GM12878 (cell line): ENCODE measurements around the gene SMG6. TPM values are rescaled to one million over a fixed set of nuclear protein-coding genes. Genes with fewer than 3 reads are reported as not detected.
A peak's percentile ranks its signal among the peaks of the same experiment; 100 is the strongest.

Source experiments
- CHD2 ChIP-seq: IDR thresholded peaks from 2 replicates; pipeline ENCODE4 v1.6.1; 2011; ENCODE audit warnings: low read depth, low read length, improper control_type of control experiment, borderline replicate concordance
- EED ChIP-seq: sonication (generic); IDR thresholded peaks from 2 replicates; pipeline ENCODE4 v1.6.1; 2016; ENCODE audit warnings: antibody characterized with exemption, low read depth
- EZH2 ChIP-seq: IDR thresholded peaks from 2 replicates; pipeline ENCODE4 v1.6.1; 2012; ENCODE audit warnings: low read depth, mild to moderate bottlenecking, control low read depth, inconsistent platforms, low read length, borderline replicate concordance; ENCODE audit not compliant: control insufficient read depth
- HDGF ChIP-seq: fragments of 450-650 bp; IDR thresholded peaks from 2 replicates; pipeline ENCODE4 v1.6.1; 2016; ENCODE audit warnings: antibody characterized with exemption
- IKZF2 ChIP-seq, 2 experiments: fragments of 450-650 bp; IDR thresholded peaks; 2 replicates each; pipeline ENCODE4 v1.6.1; 2017; ENCODE audit warnings: mild to moderate bottlenecking in 2 of 2, moderate library complexity in 2 of 2
- NFXL1 ChIP-seq: fragments of 450-650 bp; IDR thresholded peaks from 2 replicates; pipeline ENCODE4 v1.6.1; 2017; ENCODE audit warnings: antibody characterized with exemption, mild to moderate bottlenecking, borderline replicate concordance
- RBBP5 ChIP-seq: fragments of 200-600 bp; sonication (generic); conservative IDR thresholded peaks from 2 replicates; pipeline ENCODE4 v1.6.1; 2016
- SP1 ChIP-seq: IDR thresholded peaks from one replicate; pipeline ENCODE4 v1.6.1; 2011; ENCODE audit warnings: low read depth, low read length
- SPI1 ChIP-seq: IDR thresholded peaks from 2 replicates; pipeline ENCODE4 v1.6.1; 2011; ENCODE audit warnings: low read depth, mild to moderate bottlenecking, low read length, moderate library complexity, borderline replicate concordance; ENCODE audit not compliant: insufficient read depth
- SREBF2 ChIP-seq: IDR thresholded peaks from 2 replicates; pipeline ENCODE4 v1.6.1; 2012; ENCODE audit warnings: mild to moderate bottlenecking, low read length
- STAT3 ChIP-seq: IDR thresholded peaks from 2 replicates; pipeline ENCODE4 v1.6.1; 2011; ENCODE audit warnings: low read depth, low read length, improper control_type of control experiment
- ZNF217 ChIP-seq: fragments of 450-650 bp; IDR thresholded peaks from 2 replicates; pipeline ENCODE4 v1.6.1; 2017; ENCODE audit warnings: antibody characterized with exemption, mild to moderate bottlenecking
- polyA plus RNA-seq, 11 experiments: library from polyadenylated mRNA; depleted of rRNA in 4 of 11; unstranded in 6 of 11; stranded (reverse) in 5 of 11; fragments of >200 nt; fragmentation: Nextera tagmentation in 4 of 11; fragmentation: Illumina TruSeq in 1 of 11; extraction: Ambion mirVana in 4 of 11; extraction: Trizol in 1 of 11; gene quantifications; 1 replicate in 1 of 11; 2 replicates in 10 of 11; pipeline versions ENCODE4 v1.2.1 to v1.2.3, GENCODE V29; 2011 to 2016; ENCODE audit warnings: inconsistent platforms in 2 of 11, missing spikeins in 2 of 11, low read depth in 1 of 11
- total RNA-seq, 4 experiments: library from RNA; depleted of rRNA in 3 of 4; stranded (reverse); fragments of >200 nt in 3 of 4; fragmentation: Illumina TruSeq in 1 of 4; extraction: Trizol in 1 of 4; gene quantifications; 2 replicates each; pipeline versions ENCODE4 v1.2.1 to v1.2.3, GENCODE V29; 2013 to 2021
- TF ChIP-seq, protein P1 (sequence below): fragments of 450-650 bp; IDR thresholded peaks from 2 replicates; pipeline ENCODE4 v1.6.1; 2017; ENCODE audit warnings: antibody characterized with exemption, mild to moderate bottlenecking, moderate library complexity
- TF ChIP-seq, protein P2 (sequence below): fragments of 450-650 bp; IDR thresholded peaks from 2 replicates; pipeline ENCODE4 v1.6.1; 2017; ENCODE audit warnings: borderline replicate concordance
- TF ChIP-seq, protein P3 (sequence below): IDR thresholded peaks from 2 replicates; pipeline ENCODE4 v1.6.1; 2011; ENCODE audit warnings: low read depth, low read length, improper control_type of control experiment, borderline replicate concordance
- TF ChIP-seq, protein P4 (sequence below), 3 experiments: IDR thresholded peaks in 2 of 3; conservative IDR thresholded peaks in 1 of 3; 2 replicates each; pipeline ENCODE4 v1.5.1; 2011; ENCODE audit warnings: low read depth in 3 of 3, low read length in 3 of 3, mild to moderate bottlenecking in 3 of 3, control low read depth in 2 of 3, moderate library complexity in 2 of 3, inconsistent platforms in 1 of 3, mixed read lengths in 1 of 3; ENCODE audit not compliant: control insufficient read depth in 2 of 3, insufficient read depth in 1 of 3; ENCODE audit errors: extremely low read depth in 1 of 3
- TF ChIP-seq, protein P5 (sequence below): fragments of 450-650 bp; IDR thresholded peaks from 2 replicates; pipeline ENCODE4 v1.6.1; 2016; ENCODE audit warnings: mild to moderate bottlenecking

The SMG6 gene
- total and polyA plus RNA-seq, 10 of the 15 experiments (the other 5 are each of a cell fraction or from before 2014, with no cell fraction given): 0.58 to 28.7 (median 15.7) TPM

DNA sequence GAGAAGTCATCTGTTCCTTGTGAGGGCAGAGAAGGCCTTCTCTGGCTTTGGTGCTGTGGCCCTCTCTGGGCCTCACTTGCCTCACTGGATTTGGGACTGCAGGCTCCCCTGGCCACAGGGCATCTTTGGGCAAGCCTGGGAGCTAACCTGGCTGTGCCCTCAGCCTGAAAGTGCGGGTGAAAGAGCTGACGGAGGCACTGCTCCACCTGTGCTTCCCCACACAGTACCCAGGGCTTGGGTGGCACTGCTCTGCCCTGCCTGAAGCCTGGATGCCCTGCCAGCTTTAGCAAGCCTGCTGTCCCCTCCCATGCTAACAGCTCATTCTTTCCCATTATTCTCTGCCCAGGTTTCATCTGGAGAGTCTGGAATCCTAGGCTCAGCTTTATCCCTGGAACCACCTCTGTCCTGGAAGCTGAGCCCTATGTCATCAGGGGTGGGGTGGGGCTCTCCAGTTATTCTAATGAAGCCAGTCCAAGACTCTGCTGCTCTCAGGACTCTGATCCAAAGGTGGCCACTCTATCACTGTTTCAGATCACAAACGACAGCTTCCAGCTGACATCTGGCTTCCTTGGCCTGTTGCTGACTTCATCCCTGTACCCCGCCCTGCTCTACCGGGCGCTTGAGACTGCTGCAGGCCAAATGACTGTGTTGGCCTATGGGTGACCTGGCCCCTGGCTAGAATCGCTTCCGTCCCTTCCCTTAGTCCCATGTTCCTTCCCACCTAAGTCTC, 219.4 kb downstream of the SMG6 start (continued):
- TF ChIP-seq, protein P1, sequence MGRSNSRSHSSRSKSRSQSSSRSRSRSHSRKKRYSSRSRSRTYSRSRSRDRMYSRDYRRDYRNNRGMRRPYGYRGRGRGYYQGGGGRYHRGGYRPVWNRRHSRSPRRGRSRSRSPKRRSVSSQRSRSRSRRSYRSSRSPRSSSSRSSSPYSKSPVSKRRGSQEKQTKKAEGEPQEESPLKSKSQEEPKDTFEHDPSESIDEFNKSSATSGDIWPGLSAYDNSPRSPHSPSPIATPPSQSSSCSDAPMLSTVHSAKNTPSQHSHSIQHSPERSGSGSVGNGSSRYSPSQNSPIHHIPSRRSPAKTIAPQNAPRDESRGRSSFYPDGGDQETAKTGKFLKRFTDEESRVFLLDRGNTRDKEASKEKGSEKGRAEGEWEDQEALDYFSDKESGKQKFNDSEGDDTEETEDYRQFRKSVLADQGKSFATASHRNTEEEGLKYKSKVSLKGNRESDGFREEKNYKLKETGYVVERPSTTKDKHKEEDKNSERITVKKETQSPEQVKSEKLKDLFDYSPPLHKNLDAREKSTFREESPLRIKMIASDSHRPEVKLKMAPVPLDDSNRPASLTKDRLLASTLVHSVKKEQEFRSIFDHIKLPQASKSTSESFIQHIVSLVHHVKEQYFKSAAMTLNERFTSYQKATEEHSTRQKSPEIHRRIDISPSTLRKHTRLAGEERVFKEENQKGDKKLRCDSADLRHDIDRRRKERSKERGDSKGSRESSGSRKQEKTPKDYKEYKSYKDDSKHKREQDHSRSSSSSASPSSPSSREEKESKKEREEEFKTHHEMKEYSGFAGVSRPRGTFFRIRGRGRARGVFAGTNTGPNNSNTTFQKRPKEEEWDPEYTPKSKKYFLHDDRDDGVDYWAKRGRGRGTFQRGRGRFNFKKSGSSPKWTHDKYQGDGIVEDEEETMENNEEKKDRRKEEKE: no peak
- TF ChIP-seq, protein P2, sequence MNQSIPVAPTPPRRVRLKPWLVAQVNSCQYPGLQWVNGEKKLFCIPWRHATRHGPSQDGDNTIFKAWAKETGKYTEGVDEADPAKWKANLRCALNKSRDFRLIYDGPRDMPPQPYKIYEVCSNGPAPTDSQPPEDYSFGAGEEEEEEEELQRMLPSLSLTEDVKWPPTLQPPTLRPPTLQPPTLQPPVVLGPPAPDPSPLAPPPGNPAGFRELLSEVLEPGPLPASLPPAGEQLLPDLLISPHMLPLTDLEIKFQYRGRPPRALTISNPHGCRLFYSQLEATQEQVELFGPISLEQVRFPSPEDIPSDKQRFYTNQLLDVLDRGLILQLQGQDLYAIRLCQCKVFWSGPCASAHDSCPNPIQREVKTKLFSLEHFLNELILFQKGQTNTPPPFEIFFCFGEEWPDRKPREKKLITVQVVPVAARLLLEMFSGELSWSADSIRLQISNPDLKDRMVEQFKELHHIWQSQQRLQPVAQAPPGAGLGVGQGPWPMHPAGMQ: no peak
- TF ChIP-seq SPI1 (no peak), STAT3 (0 out of 2 replicates have a peak, but pooled peaks have one; percentile 8), ZNF217 (no peak), EZH2 (no peak), EED (0 out of 2 replicates have a peak, but pooled peaks have one; percentile 2), CHD2 (no peak), SREBF2 (no peak), RBBP5 (no peak), IKZF2 (IDR thresholded peaks at IDR 0.05) (0 out of 4 replicates have a peak, but pooled peaks of 1 of the 2 experiments have one; percentile 3), HDGF (peak; percentile 17; the same call in 1 of the 2 replicates), SP1 (no peak), NFXL1 (no peak)
- TF ChIP-seq, protein P3, sequence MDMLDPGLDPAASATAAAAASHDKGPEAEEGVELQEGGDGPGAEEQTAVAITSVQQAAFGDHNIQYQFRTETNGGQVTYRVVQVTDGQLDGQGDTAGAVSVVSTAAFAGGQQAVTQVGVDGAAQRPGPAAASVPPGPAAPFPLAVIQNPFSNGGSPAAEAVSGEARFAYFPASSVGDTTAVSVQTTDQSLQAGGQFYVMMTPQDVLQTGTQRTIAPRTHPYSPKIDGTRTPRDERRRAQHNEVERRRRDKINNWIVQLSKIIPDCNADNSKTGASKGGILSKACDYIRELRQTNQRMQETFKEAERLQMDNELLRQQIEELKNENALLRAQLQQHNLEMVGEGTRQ: no peak
- TF ChIP-seq, protein P4, sequence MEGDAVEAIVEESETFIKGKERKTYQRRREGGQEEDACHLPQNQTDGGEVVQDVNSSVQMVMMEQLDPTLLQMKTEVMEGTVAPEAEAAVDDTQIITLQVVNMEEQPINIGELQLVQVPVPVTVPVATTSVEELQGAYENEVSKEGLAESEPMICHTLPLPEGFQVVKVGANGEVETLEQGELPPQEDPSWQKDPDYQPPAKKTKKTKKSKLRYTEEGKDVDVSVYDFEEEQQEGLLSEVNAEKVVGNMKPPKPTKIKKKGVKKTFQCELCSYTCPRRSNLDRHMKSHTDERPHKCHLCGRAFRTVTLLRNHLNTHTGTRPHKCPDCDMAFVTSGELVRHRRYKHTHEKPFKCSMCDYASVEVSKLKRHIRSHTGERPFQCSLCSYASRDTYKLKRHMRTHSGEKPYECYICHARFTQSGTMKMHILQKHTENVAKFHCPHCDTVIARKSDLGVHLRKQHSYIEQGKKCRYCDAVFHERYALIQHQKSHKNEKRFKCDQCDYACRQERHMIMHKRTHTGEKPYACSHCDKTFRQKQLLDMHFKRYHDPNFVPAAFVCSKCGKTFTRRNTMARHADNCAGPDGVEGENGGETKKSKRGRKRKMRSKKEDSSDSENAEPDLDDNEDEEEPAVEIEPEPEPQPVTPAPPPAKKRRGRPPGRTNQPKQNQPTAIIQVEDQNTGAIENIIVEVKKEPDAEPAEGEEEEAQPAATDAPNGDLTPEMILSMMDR (IDR thresholded peaks at IDR 0.05 in 2 of 3, conservative IDR thresholded peaks at IDR 0.05 in 1 of 3; ENCODE audit: control insufficient read depth in 2 of 3, extremely low read depth in 1 of 3, insufficient read depth in 1 of 3, low read depth in 3 of 3, low read length in 3 of 3): no peak
- TF ChIP-seq, protein P5, sequence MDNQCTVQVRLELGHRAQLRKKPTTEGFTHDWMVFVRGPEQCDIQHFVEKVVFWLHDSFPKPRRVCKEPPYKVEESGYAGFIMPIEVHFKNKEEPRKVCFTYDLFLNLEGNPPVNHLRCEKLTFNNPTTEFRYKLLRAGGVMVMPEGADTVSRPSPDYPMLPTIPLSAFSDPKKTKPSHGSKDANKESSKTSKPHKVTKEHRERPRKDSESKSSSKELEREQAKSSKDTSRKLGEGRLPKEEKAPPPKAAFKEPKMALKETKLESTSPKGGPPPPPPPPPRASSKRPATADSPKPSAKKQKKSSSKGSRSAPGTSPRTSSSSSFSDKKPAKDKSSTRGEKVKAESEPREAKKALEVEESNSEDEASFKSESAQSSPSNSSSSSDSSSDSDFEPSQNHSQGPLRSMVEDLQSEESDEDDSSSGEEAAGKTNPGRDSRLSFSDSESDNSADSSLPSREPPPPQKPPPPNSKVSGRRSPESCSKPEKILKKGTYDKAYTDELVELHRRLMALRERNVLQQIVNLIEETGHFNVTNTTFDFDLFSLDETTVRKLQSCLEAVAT: no peak
